ENCODE data around the gene CCDC192.

DNA sequence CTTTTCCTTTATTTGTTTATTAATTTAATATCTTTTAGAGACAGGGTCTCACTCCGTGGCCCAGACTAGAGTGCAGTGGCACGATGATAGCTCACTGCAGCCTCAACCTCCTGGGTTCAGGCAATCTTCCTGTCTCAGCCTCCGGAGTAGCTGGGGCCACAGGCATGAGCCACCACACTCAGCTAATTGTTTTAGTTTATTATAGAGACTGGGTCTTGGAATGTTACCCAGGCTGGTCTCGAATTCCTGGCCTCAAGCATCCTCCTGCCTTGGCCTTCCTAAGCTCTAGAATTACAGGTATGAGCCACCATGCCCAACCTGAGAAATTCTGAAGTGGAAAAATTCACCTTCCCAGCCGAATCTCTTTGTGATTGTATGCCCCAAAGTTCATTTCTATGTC lies 240.9 kb downstream of the CCDC192 start:
- TF ChIP-seq, protein P1, sequence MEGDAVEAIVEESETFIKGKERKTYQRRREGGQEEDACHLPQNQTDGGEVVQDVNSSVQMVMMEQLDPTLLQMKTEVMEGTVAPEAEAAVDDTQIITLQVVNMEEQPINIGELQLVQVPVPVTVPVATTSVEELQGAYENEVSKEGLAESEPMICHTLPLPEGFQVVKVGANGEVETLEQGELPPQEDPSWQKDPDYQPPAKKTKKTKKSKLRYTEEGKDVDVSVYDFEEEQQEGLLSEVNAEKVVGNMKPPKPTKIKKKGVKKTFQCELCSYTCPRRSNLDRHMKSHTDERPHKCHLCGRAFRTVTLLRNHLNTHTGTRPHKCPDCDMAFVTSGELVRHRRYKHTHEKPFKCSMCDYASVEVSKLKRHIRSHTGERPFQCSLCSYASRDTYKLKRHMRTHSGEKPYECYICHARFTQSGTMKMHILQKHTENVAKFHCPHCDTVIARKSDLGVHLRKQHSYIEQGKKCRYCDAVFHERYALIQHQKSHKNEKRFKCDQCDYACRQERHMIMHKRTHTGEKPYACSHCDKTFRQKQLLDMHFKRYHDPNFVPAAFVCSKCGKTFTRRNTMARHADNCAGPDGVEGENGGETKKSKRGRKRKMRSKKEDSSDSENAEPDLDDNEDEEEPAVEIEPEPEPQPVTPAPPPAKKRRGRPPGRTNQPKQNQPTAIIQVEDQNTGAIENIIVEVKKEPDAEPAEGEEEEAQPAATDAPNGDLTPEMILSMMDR (IDR thresholded peaks at IDR 0.05) = no peak
- no peak for TF ChIP-seq POLR2A (IDR thresholded peaks at IDR 0.05)
